ENCODE measurements around the gene TEKT4. TPM values are rescaled to one million over a fixed set of nuclear protein-coding genes. Genes with fewer than 3 reads are reported as not detected.
A peak's percentile ranks its signal among the peaks of the same experiment; 100 is the strongest.

Gene TEKT4
- total and polyA plus RNA-seq, 2 experiments from 2014 or later = not detected

GRCh38 chr2:94874277-94874997 is 3.2 kb downstream of the TEKT4 start:
- TF ChIP-seq EZH2 (IDR thresholded peaks at IDR 0.05; ENCODE audit: insufficient read depth, poor library complexity, severe bottlenecking) = no peak
- no peak for TF ChIP-seq EZH2phosphoT487 (IDR thresholded peaks at IDR 0.05; ENCODE audit: insufficient read depth, low read depth)

DNA sequence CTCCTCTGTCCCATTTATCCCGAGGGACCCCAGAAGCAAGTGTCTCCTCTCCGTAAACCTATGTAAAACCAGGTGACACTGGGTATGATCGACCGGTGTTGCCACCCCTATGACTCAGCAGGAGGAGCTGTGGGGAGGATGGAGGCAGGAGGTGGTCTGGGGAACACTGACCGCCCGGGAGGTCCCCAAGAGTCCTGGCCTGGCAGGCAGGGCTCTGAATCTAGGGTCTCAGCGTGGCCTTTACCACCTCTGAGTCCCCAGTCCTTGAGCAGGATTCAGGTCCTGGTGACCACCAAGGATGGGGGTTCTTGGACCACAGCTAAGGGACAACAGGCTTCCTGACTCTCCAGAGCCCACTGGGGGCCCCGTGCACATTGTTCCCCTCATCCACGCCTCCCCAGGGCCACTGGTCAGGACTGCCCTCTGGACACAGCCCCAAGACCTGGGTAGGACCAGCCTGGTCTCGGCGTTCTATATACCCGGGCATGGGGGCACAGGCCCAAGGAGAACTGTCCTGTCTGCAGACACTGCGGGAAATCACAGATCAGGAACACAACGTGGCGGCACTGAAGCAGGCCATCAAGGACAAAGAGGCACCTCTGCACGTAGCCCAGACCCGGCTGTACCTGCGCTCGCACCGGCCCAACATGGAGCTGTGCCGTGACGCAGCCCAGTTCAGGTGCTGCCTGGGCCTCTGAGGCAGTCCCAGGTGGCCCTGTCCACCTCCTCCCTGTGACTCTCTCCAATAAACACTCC is 4.0 kb downstream of the TEKT4 start:
- H3K4me3 ChIP-seq = no peak overlapping the region
- no peaks in the 10 kb centered on the region for H3K9me3 ChIP-seq (ENCODE audit: low read depth)
- H3K27me3 ChIP-seq (replicated peaks; ENCODE audit: insufficient read depth) = no peaks in the 10 kb centered on the region; the same call in 1 of the 2 replicates
- no peaks in the 10 kb centered on the region for H3K79me2 ChIP-seq (ENCODE audit: insufficient read depth)
- in situ Hi-C loops (cut with MboI) = no loop called here
- no peaks in the 10 kb centered on the region for H3F3A ChIP-seq (ENCODE audit: insufficient read depth)
- no peak overlapping the region for H3K27ac ChIP-seq
- no peak for DNase-seq
- H2AFZ ChIP-seq = no peak overlapping the region
- no peak for TF ChIP-seq EZH2phosphoT487 (IDR thresholded peaks at IDR 0.05; ENCODE audit: insufficient read depth, low read depth)
- no peak for TF ChIP-seq EZH2 (IDR thresholded peaks at IDR 0.05; ENCODE audit: insufficient read depth, poor library complexity, severe bottlenecking)
- H4K20me1 ChIP-seq (ENCODE audit: insufficient read depth) = no peaks in the 10 kb centered on the region
- no peaks in the 10 kb centered on the region for H3K36me3 ChIP-seq (ENCODE audit: low read depth)
- H3K4me2 ChIP-seq (ENCODE audit: unreplicated experiment) = no peak overlapping the region
- H3K9ac ChIP-seq = no peak overlapping the region
- H3K9me2 ChIP-seq (ENCODE audit: insufficient read depth) = no peaks in the 10 kb centered on the region
- no peaks in the 10 kb centered on the region for H3K4me1 ChIP-seq (ENCODE audit: insufficient read depth)
- 62 to 66% methylated on average over 21 to 22 of the region's 22 CpGs for WGBS, 2 experiments (ENCODE audit: low coverage in 1 of 2, low lambda C conversion rate in 2 of 2, missing lambda C conversion rate in 2 of 2)

More at GRCh38 chr2:94874277-94874997, 3.2 kb downstream of the TEKT4 start:
- Histone ChIP-seq H3K4me3 (no peak overlapping the region), H3K79me2 (ENCODE audit: insufficient read depth) (no peaks in the 10 kb centered on the region), H3F3A (ENCODE audit: insufficient read depth) (no peaks in the 10 kb centered on the region), H3K9me2 (ENCODE audit: insufficient read depth) (no peaks in the 10 kb centered on the region), H3K9me3 (ENCODE audit: low read depth) (no peaks in the 10 kb centered on the region), H2AFZ (no peak overlapping the region), H3K27ac (no peak overlapping the region), H3K4me2 (ENCODE audit: unreplicated experiment) (no peak overlapping the region), H3K9ac (no peak overlapping the region), H4K20me1 (ENCODE audit: insufficient read depth) (no peaks in the 10 kb centered on the region), H3K27me3 (replicated peaks; ENCODE audit: insufficient read depth) (no peaks in the 10 kb centered on the region; the same call in 1 of the 2 replicates), H3K36me3 (ENCODE audit: low read depth) (no peaks in the 10 kb centered on the region), H3K4me1 (ENCODE audit: insufficient read depth) (no peaks in the 10 kb centered on the region)
- WGBS, 2 experiments (ENCODE audit: low coverage in 1 of 2, low lambda C conversion rate in 2 of 2, missing lambda C conversion rate in 2 of 2) = 42 to 45% methylated on average over 28 to 51 of the region's 53 CpGs
- DNase-seq = peak; percentile 63
- in situ Hi-C loops (cut with MboI) = no loop called here

GRCh38 chr2:94875820-94876522 is 4.7 kb downstream of the TEKT4 start:
- no peak overlapping the region for H3K4me3 ChIP-seq
- TF ChIP-seq EZH2phosphoT487 (IDR thresholded peaks at IDR 0.05; ENCODE audit: insufficient read depth, low read depth) (no peak), EZH2 (IDR thresholded peaks at IDR 0.05; ENCODE audit: insufficient read depth, poor library complexity, severe bottlenecking) (no peak)
- no peaks in the 10 kb centered on the region; the same call in 1 of the 2 replicates for H3K27me3 ChIP-seq (replicated peaks; ENCODE audit: insufficient read depth)
- no peaks in the 10 kb centered on the region for H3K9me2 ChIP-seq (ENCODE audit: insufficient read depth)
- H3F3A ChIP-seq (ENCODE audit: insufficient read depth) = no peaks in the 10 kb centered on the region
- no peaks in the 10 kb centered on the region for H3K9me3 ChIP-seq (ENCODE audit: low read depth)
- no peaks in the 10 kb centered on the region for H3K4me1 ChIP-seq (ENCODE audit: insufficient read depth)
- H3K79me2 ChIP-seq (ENCODE audit: insufficient read depth) = no peaks in the 10 kb centered on the region
- no peaks in the 10 kb centered on the region for H3K36me3 ChIP-seq (ENCODE audit: low read depth)
- H4K20me1 ChIP-seq (ENCODE audit: insufficient read depth) = no peaks in the 10 kb centered on the region
- 35 to 47% methylated on average over 15 to 17 of the region's 17 CpGs for WGBS, 2 experiments (ENCODE audit: low coverage in 1 of 2, low lambda C conversion rate in 2 of 2, missing lambda C conversion rate in 2 of 2)
- in situ Hi-C loops (cut with MboI) = no loop called here
- DNase-seq = no peak
- no peak overlapping the region for H2AFZ ChIP-seq
- H3K27ac ChIP-seq = no peak overlapping the region
- H3K4me2 ChIP-seq (ENCODE audit: unreplicated experiment) = no peak overlapping the region
- no peak overlapping the region for H3K9ac ChIP-seq

GRCh38 chr2:94876523-94876863 is 5.3 kb downstream of the TEKT4 start:
- Histone ChIP-seq H3K79me2 (ENCODE audit: insufficient read depth) (no peaks in the 10 kb centered on the region), H3K9me2 (ENCODE audit: insufficient read depth) (no peaks in the 10 kb centered on the region), H3K9ac (no peak overlapping the region), H3K9me3 (ENCODE audit: low read depth) (no peaks in the 10 kb centered on the region), H3K4me1 (ENCODE audit: insufficient read depth) (no peaks in the 10 kb centered on the region), H3F3A (ENCODE audit: insufficient read depth) (no peaks in the 10 kb centered on the region), H3K27ac (no peak overlapping the region), H3K27me3 (replicated peaks; ENCODE audit: insufficient read depth) (no peaks in the 10 kb centered on the region; the same call in 1 of the 2 replicates), H2AFZ (no peak overlapping the region), H3K36me3 (ENCODE audit: low read depth) (no peaks in the 10 kb centered on the region), H3K4me2 (ENCODE audit: unreplicated experiment) (no peak overlapping the region), H3K4me3 (no peak overlapping the region), H4K20me1 (ENCODE audit: insufficient read depth) (no peaks in the 10 kb centered on the region)
- no peak for DNase-seq
- in situ Hi-C loops (cut with MboI) = no loop called here
- WGBS, 2 experiments (ENCODE audit: low coverage in 1 of 2, low lambda C conversion rate in 2 of 2, missing lambda C conversion rate in 2 of 2) = 63 to 66% methylated on average over 15 to 16 of the region's 16 CpGs
- no peak for TF ChIP-seq EZH2phosphoT487 (IDR thresholded peaks at IDR 0.05; ENCODE audit: insufficient read depth, low read depth)
- TF ChIP-seq EZH2 (IDR thresholded peaks at IDR 0.05; ENCODE audit: insufficient read depth, poor library complexity, severe bottlenecking) = no peak

Measured in GM23248 (cell line).